ENCODE measurements around the gene RETSAT. TPM values are rescaled to one million over a fixed set of nuclear protein-coding genes. Genes with fewer than 3 reads are reported as not detected.
A peak's percentile ranks its signal among the peaks of the same experiment; 100 is the strongest.

Gene RETSAT
- total RNA-seq, 1 donor from 2014 or later, result 36.3 TPM

GRCh38 chr2:85329181-85329651 lies 25.1 kb downstream of the RETSAT start:
- Mint-ChIP-seq H3K4me3 (ENCODE audit: unreplicated experiment) (no peak overlapping the region), H3K4me1 (ENCODE audit: low read depth) (peaks cover 40% of the 10 kb centered on the region), H3K27me3 (ENCODE audit: low read depth) (no peaks in the 10 kb centered on the region), H3K36me3 (ENCODE audit: low read depth) (peaks cover 4% of the 10 kb centered on the region), H3K9me3 (ENCODE audit: low read depth) (no peaks in the 10 kb centered on the region), H3K27ac (ENCODE audit: unreplicated experiment) (no peak overlapping the region)
- no peak for DNase-seq (ENCODE audit: low spot score)
- no peak for TF ChIP-seq CTCF (IDR thresholded peaks at IDR 0.05)

- Mint-ChIP-seq H3K27ac (ENCODE audit: unreplicated experiment) (peak within 1 kb of the TSS; percentile 99), H3K27me3 (ENCODE audit: low read depth) (no peaks in the 10 kb centered on the region), H3K4me3 (ENCODE audit: unreplicated experiment) (peak within 1 kb of the TSS; percentile 90), H3K9me3 (ENCODE audit: low read depth) (no peaks in the 10 kb centered on the region), H3K36me3 (ENCODE audit: low read depth) (peaks cover 9% of the 10 kb centered on the region), H3K4me1 (ENCODE audit: low read depth) (peaks cover 43% of the 10 kb centered on the region)
- DNase-seq (ENCODE audit: low spot score), result no peak
- TF ChIP-seq CTCF (IDR thresholded peaks at IDR 0.05), result peak; percentile 30
Measured at GRCh38 chr2:85327822-85328617, 26.3 kb downstream of the RETSAT start, which contains the start of gene TGOLN2. TSS of gene TGOLN2 (minus strand) at chr2:85327989. CDS start at chr2:85327962, 27 bp downstream.

- no peaks in the 10 kb centered on the region for H3K27me3 Mint-ChIP-seq (ENCODE audit: low read depth)
- no peaks in the 10 kb centered on the region for H3K9me3 Mint-ChIP-seq (ENCODE audit: low read depth)
- H3K36me3 Mint-ChIP-seq (ENCODE audit: low read depth), result peaks cover 14% of the 10 kb centered on the region
- no peak for TF ChIP-seq CTCF (IDR thresholded peaks at IDR 0.05)
- peak overlapping the region; percentile 99 for H3K27ac Mint-ChIP-seq (ENCODE audit: unreplicated experiment)
- H3K4me1 Mint-ChIP-seq (ENCODE audit: low read depth), result peaks cover 48% of the 10 kb centered on the region
- H3K4me3 Mint-ChIP-seq (ENCODE audit: unreplicated experiment), result peak overlapping the region; percentile 90
- DNase-seq (ENCODE audit: low spot score), result no peak
Measured at GRCh38 chr2:85327160-85327821, 27.0 kb downstream of the RETSAT start.

GRCh38 chr2:85326406-85327159 lies 27.7 kb downstream of the RETSAT start:
- Mint-ChIP-seq H3K36me3 (ENCODE audit: low read depth) (peaks cover 17% of the 10 kb centered on the region), H3K4me3 (ENCODE audit: unreplicated experiment) (peak overlapping the region; percentile 90), H3K4me1 (ENCODE audit: low read depth) (peaks cover 48% of the 10 kb centered on the region), H3K27ac (ENCODE audit: unreplicated experiment) (peak overlapping the region; percentile 99), H3K9me3 (ENCODE audit: low read depth) (no peaks in the 10 kb centered on the region), H3K27me3 (ENCODE audit: low read depth) (no peaks in the 10 kb centered on the region)
- TF ChIP-seq CTCF (IDR thresholded peaks at IDR 0.05), result no peak
- DNase-seq (ENCODE audit: low spot score), result no peak

- Mint-ChIP-seq H3K27ac (ENCODE audit: unreplicated experiment) (peak overlapping the region; percentile 10), H3K4me1 (ENCODE audit: low read depth) (peaks cover 50% of the 10 kb centered on the region), H3K27me3 (ENCODE audit: low read depth) (no peaks in the 10 kb centered on the region), H3K4me3 (ENCODE audit: unreplicated experiment) (peak overlapping the region; percentile 90), H3K36me3 (ENCODE audit: low read depth) (peaks cover 26% of the 10 kb centered on the region), H3K9me3 (ENCODE audit: low read depth) (no peaks in the 10 kb centered on the region)
- DNase-seq (ENCODE audit: low spot score), result no peak
- no peak for TF ChIP-seq CTCF (IDR thresholded peaks at IDR 0.05)
Measured at GRCh38 chr2:85325466-85325811, 28.9 kb downstream of the RETSAT start.

Measured in chondrocyte (in vitro differentiated cells).